CD4-positive, alpha-beta T cell treated with Interleukin-10 for 1 hour (primary cell): ENCODE measurements around the gene PEX1.
"Not testable (repeated sequence)": the region's sequence is repeated elsewhere in the genome, so short reads cannot be mapped to it uniquely, and the experiment has no call there.

Experiments used
- DNase-seq: peaks from one replicate; pipeline ENCODE4 v3.0.0-alpha.2; 2020

PEX1 gene

GRCh38 chr7:92456236-92456635, 72.1 kb downstream of the PEX1 start:
- DNase-seq: no peak

GRCh38 chr7:92451645-92452044, 76.7 kb downstream of the PEX1 start:
- DNase-seq: no peak

- DNase-seq: peak; percentile 72
Observed at GRCh38 chr7:92448205-92448747, 80.0 kb downstream of the PEX1 start.

- DNase-seq: no peak
Observed at GRCh38 chr7:92447345-92448204, 80.7 kb downstream of the PEX1 start, which contains the start of gene GATAD1. GATAD1 (plus strand) TSS chr7:92447482; CDS start chr7:92447730, 248 bp downstream.

- peak; percentile 89 for DNase-seq
Observed at GRCh38 chr7:92446869-92447344, 81.4 kb downstream of the PEX1 start.

GRCh38 chr7:92442720-92443119, 85.6 kb downstream of the PEX1 start:
- DNase-seq: not testable (repeated sequence)

- no peak for DNase-seq
Observed at GRCh38 chr7:92437956-92438491, 90.3 kb downstream of the PEX1 start.
